IgD-negative memory B cell (primary cell): Measurements from ENCODE around the gene KCTD18. TPM values are rescaled to one million over a fixed set of nuclear protein-coding genes. Genes with fewer than 3 reads are reported as not detected.
A peak's percentile ranks its signal among the peaks of the same experiment; 100 is the strongest.

Experiments
- H3K27ac Mint-ChIP-seq, 3 donors: one replicate each; pipeline ENCODE4 v1.8.0; 2020 to 2022; ENCODE audit warnings: mild to moderate bottlenecking in 3 of 3, mixed read lengths in 3 of 3, moderate library complexity in 1 of 3
- H3K27me3 Mint-ChIP-seq: one replicate; pipeline ENCODE4 v1.8.0; 2021; ENCODE audit warnings: mixed read lengths
- H3K36me3 Mint-ChIP-seq: one replicate; pipeline ENCODE4 v1.8.0; 2020; ENCODE audit warnings: mild to moderate bottlenecking, mixed read lengths
- H3K4me1 Mint-ChIP-seq, 3 donors: one replicate each; pipeline ENCODE4 v1.8.0; 2020 to 2022; ENCODE audit warnings: mixed read lengths in 3 of 3, mild to moderate bottlenecking in 1 of 3
- H3K4me3 Mint-ChIP-seq, 4 donors: one replicate each; pipeline ENCODE4 v1.8.0; 2020 to 2022; ENCODE audit warnings: mild to moderate bottlenecking in 4 of 4, mixed read lengths in 4 of 4, moderate library complexity in 3 of 4
- H3K9me3 Mint-ChIP-seq, 3 donors: one replicate each; pipeline ENCODE4 v1.8.0; 2020 to 2021; ENCODE audit warnings: mixed read lengths in 3 of 3, mild to moderate bottlenecking in 1 of 3
- polyA plus RNA-seq: library from polyadenylated mRNA; unstranded; fragments of 300-500 nt; fragmentation: Illumina TruSeq; gene quantifications from one replicate; pipeline ENCODE4 v1.2.3, GENCODE V29; 2021

The KCTD18 gene
- 22.2 TPM for polyA plus RNA-seq

DNA sequence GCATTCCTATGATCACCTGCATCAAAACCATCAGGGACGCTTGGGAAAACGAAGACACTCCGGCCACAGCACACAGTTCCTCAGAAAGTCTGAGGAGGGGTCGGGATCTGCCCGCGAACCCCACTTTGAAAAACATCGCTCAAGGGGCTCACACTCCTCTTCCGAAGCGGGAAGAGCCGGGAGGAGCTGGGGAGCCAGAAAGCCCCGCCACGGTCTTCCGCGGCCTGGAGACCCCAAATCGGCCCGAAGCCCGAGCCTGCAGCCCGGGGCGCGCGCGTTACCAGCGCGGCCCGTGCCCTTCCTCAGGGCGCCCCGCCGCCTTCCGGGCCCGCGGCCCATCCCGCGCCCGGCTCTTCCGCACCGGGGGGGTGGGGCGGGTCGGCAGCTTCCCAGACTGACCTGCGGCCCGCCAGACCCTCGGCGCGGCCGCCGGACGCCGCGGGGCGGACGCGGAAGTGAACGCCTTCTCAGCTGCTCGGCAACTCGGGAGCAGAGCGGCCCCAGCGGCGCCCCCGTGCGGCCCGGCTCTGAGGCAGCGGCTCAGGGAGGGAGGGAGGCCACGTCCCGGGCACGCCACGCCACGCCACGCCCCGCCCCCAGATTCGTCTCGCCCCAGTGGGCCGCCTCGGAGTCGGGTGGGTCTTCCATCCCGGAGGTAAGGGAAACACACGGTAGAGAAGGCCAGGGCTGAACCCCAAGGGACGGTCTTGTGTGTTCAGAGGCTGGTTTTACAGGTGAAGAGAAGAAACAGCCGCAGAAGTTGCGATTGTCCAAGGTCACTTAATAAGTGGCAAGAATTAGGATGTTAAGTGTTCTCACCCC, at the start of gene KCTD18:
Gene KCTD18, minus strand, starts transcription at position 457 of the 822 bp plus-strand sequence. CDS start 3,052 bp downstream, outside the sequence.
- H3K36me3 Mint-ChIP-seq = no peaks in the 10 kb centered on the region
- H3K27ac Mint-ChIP-seq = peak within 1 kb of the TSS; percentile 78 to 92 (median 88)
- H3K9me3 Mint-ChIP-seq = no peaks in the 10 kb centered on the region
- no peaks in the 10 kb centered on the region for H3K27me3 Mint-ChIP-seq
- H3K4me1 Mint-ChIP-seq = peaks cover 10 to 25% (median 24%) of the 10 kb centered on the region in 3 donors
- H3K4me3 Mint-ChIP-seq = peak within 1 kb of the TSS; percentile 88 to 96 (median 92)

DNA sequence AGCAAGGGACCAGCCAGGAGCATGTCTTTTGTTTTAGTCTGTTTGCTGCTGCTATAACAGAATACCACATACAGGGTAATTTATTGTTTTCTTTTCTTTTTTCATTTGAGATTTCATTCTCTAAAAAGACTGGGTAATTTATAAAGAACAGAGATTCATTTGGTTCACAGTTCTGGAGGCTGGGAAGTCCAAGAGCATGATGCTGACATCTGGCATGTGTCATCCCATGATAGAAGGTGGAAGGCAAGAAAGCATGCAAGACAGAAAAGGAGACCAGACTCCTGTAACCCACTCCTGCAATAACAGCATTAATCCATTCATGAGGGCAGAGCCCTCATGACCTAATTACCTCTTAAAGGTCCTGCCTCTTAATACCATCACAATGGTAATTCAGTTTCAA, 30.9 kb upstream of the KCTD18 start:
- H3K9me3 Mint-ChIP-seq = peaks cover 0 to 5% (median 0%) of the 10 kb centered on the region in 3 donors
- H3K4me3 Mint-ChIP-seq = no peak overlapping the region
- no peak overlapping the region for H3K27ac Mint-ChIP-seq
- no peaks in the 10 kb centered on the region for H3K27me3 Mint-ChIP-seq
- H3K36me3 Mint-ChIP-seq = peaks cover 3% of the 10 kb centered on the region
- no peaks in the 10 kb centered on the region for H3K4me1 Mint-ChIP-seq

DNA sequence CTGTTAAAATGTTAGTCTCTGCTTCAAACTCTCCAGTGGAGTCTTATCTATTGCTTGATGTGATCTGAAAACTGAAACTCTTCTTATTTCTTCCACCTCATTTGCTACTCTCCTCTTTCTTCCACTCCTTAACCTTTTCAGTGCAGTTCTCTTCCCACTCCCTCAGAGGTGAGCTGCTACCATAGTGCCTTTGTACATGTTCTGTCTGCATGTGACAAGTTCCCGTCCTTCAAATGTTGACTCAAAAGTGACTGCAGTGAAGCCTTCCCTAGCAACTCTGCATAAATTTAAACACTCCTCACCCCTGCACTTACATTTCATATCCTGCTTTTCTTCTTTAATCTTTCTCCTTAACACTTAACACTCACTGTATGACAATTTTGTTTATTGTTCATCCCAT, 28.3 kb upstream of the KCTD18 start:
- H3K9me3 Mint-ChIP-seq = peaks cover 0 to 5% (median 0%) of the 10 kb centered on the region in 3 donors
- no peak overlapping the region for H3K4me3 Mint-ChIP-seq
- no peaks in the 10 kb centered on the region for H3K4me1 Mint-ChIP-seq
- peaks cover 3% of the 10 kb centered on the region for H3K36me3 Mint-ChIP-seq
- H3K27ac Mint-ChIP-seq = no peak overlapping the region
- H3K27me3 Mint-ChIP-seq = no peaks in the 10 kb centered on the region

DNA sequence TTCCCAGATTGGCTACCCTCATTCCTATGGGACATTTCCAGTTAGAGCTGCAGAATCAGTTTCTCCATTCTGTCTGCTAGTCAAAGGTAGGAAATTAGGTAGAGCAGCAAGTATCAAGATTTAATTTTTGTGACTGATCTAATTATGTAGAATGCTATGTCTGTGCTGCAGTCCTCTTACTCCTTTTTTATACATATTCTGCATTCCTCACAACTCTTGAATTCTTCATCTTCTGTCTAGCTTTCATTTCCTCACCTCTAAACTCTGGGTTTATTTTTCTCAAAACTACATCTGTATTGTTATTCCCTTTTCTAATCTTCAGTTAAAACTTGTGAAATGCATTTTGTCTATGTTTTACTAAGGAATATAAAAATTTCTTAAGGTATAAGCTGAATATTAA, 24.7 kb upstream of the KCTD18 start:
- H3K9me3 Mint-ChIP-seq = no peaks in the 10 kb centered on the region
- no peaks in the 10 kb centered on the region for H3K27me3 Mint-ChIP-seq
- H3K27ac Mint-ChIP-seq = no peak overlapping the region

DNA sequence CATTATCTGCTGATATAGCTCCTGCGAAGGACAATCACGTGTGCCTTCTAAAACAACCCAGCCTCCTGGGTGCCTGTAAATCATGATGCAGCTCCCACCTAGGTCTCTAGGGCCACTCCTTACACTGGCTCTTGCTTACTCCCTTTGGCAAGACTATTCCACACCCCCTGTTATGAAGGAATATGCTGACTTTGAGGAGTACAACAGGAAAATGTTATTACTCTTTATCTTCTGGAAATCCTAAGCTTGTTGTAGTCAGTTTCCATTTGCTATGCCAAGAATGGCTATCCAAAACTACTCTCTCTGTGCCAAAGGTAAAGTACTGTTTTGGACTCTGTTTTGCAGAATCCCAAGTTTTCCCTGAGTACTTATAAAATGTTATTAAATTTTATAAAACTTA, 23.9 kb upstream of the KCTD18 start:
- H3K36me3 Mint-ChIP-seq = no peaks in the 10 kb centered on the region
- H3K27ac Mint-ChIP-seq = no peak overlapping the region
- no peaks in the 10 kb centered on the region for H3K9me3 Mint-ChIP-seq
- no peak overlapping the region for H3K4me3 Mint-ChIP-seq
- no peaks in the 10 kb centered on the region for H3K27me3 Mint-ChIP-seq
- H3K4me1 Mint-ChIP-seq = no peaks in the 10 kb centered on the region

More for the DNA sequence above, 24.7 kb upstream of the KCTD18 start:
- H3K36me3 Mint-ChIP-seq = no peaks in the 10 kb centered on the region
- H3K4me3 Mint-ChIP-seq = no peak overlapping the region
- H3K4me1 Mint-ChIP-seq = no peaks in the 10 kb centered on the region

DNA sequence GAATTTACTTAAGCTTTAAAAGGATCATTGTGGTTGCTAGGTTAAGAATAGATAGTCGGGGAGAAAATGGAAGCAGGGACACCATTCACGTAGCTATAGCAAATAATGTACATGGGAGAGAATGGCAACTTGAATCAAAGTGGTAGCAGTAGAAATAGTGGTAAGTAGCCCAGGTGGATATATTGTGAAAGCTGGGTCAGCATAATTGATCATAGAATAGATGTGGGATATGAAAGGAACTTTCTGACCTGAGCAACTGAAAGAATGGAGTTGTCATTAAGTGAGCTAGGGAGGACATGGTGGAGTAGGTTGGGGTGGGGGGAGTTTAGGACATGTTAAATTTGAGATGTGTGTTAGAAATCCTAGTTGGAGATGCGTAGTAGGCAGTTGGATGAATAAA, 18.4 kb upstream of the KCTD18 start:
- Mint-ChIP-seq H3K4me3 (peak overlapping the region in 1 of 4 donors; percentile 62), H3K4me1 (peaks cover 7 to 14% (median 9%) of the 10 kb centered on the region in 3 donors), H3K36me3 (no peaks in the 10 kb centered on the region), H3K27ac (no peak overlapping the region), H3K27me3 (no peaks in the 10 kb centered on the region), H3K9me3 (no peaks in the 10 kb centered on the region)

DNA sequence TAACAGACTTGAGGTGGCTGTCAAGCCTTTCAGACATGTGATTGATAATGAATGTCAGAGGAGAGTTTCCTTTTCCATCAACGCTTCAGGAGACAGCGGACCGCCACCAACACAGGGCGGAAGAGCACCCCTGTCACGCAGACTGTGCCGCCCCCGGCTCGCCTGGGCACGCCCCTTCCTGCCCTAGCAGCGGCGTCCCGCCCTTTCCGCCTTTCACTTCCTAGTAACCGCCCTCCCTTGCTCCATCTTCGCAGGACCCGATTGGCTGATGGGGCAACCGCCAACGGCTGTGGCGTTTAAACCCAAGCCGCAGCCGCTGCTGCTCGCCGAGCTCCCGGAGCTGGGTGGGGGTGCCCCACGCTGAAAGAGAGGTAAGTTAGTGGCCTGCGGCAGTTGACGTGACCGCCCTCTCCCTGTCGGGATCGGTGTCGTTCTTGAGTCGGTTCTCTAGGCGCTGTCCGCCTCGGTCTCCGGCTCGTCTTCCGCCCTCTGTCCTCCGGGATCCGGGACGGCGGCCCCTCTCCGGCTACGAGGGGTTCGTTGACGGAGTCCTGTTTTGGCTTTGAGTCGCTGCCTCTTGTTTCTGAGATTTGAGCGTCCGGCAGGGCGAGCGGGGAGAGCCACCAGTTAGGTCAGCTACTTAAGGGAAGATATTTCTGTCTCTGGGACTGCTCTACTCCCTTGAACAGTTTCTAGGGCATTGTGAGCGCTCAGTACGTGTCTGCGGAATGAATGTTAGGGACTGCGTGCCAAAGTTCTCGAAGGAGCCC, 16.2 kb upstream of the KCTD18 start, which contains the start of gene SGO2:
Gene SGO2, plus strand, starts transcription at position 326 of the 770 bp plus-strand sequence. CDS start 6,769 bp downstream, outside the sequence.
- Mint-ChIP-seq H3K9me3 (no peaks in the 10 kb centered on the region), H3K27me3 (no peaks in the 10 kb centered on the region)

DNA sequence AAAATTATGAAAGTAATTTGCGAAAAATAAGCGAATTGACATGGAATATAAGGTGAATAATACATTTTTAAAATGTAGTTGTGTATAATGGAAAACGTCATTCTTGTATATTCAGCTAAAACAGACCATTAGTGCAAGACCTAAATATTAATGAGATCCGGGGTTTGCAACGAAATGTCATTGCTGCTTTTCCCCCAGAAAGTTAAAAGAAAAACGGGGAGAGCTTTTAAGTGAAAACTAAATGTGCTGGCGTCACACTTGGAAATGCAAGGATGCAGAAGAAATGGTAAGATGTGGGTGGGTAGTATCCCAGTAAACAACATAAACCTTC, 15.6 kb upstream of the KCTD18 start:
- Mint-ChIP-seq H3K27me3 (no peaks in the 10 kb centered on the region), H3K36me3 (no peaks in the 10 kb centered on the region), H3K4me3 (peak overlapping the region; percentile 92 to 98 (median 96)), H3K9me3 (no peaks in the 10 kb centered on the region), H3K4me1 (peaks cover 7 to 14% (median 9%) of the 10 kb centered on the region in 3 donors), H3K27ac (peak overlapping the region in 2 of 3 donors; percentile 55 to 89)

More for the DNA sequence above, 16.2 kb upstream of the KCTD18 start, which contains the start of gene SGO2:
- peak within 1 kb of the TSS; percentile 92 to 98 (median 96) for H3K4me3 Mint-ChIP-seq
- peaks cover 7 to 14% (median 9%) of the 10 kb centered on the region in 3 donors for H3K4me1 Mint-ChIP-seq
- H3K27ac Mint-ChIP-seq = peak within 1 kb of the TSS; percentile 55 to 89 (median 68)
- no peaks in the 10 kb centered on the region for H3K36me3 Mint-ChIP-seq

DNA sequence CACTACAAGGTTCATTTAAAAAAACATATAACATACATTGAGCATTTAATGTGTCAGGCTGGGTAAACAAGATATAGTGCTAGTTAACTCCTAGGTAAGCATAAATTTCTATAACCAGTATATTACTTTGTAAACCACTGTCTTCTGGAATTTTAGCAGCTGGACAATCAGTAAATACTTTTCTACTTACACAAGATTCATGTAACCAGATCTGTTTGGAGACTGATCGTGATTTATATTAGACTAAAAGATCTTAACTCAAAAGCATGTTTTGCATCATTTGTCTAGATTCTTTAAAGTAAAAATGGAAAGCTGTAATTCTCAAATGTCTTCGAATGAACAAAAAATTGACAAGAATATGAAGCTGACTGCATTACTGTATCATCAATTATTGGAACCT, 15.2 kb upstream of the KCTD18 start:
- no peaks in the 10 kb centered on the region for H3K9me3 Mint-ChIP-seq
- peak overlapping the region in 1 of 4 donors; percentile 92 for H3K4me3 Mint-ChIP-seq
- H3K4me1 Mint-ChIP-seq = peaks cover 7 to 14% (median 9%) of the 10 kb centered on the region in 3 donors
- H3K27ac Mint-ChIP-seq = no peak overlapping the region
- H3K27me3 Mint-ChIP-seq = no peaks in the 10 kb centered on the region
- no peaks in the 10 kb centered on the region for H3K36me3 Mint-ChIP-seq

DNA sequence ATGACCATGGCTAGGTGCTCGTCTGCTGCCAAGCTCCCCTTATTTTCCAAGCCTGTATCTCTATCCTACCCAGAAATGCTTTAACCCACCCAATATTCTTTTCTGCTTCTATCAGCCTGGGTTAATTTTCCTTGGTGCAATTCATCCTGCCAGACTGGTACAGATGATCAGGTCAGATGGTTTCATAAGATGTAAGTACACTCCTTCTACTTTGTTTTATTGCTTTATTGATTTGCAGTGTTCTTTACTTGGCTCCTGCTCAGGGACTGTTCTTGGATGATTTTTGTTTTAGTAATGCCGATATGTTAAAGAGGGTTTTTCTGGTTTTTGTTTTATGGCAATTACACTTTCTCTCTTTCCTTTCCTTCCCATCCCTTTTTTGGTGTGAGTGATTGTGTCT, 13.7 kb upstream of the KCTD18 start:
- H3K27me3 Mint-ChIP-seq = no peaks in the 10 kb centered on the region
- H3K4me1 Mint-ChIP-seq = peaks cover 7 to 14% (median 9%) of the 10 kb centered on the region in 3 donors
- H3K4me3 Mint-ChIP-seq = peak overlapping the region in 1 of 4 donors; percentile 10
- H3K9me3 Mint-ChIP-seq = no peaks in the 10 kb centered on the region
- no peak overlapping the region for H3K27ac Mint-ChIP-seq
- H3K36me3 Mint-ChIP-seq = no peaks in the 10 kb centered on the region

DNA sequence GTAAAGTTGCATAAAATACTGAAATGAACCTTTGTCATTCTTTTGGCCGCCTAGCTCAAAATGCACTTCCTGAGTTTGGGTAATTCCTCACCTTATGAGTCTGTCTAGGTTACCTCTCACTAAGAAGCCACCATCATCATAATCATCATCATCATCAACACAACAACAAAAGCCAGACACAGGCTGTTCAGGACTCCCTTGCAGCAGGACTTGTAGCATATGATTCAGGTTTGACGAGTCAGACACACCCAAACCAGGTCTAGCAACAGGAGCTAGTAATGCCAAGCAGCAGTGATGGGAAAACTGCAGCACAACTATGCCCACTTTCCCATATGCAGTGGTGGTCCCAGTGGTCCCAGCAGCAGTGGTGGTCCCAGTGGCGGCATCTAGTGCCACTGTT, 13.3 kb upstream of the KCTD18 start:
- Mint-ChIP-seq H3K27me3 (no peaks in the 10 kb centered on the region), H3K36me3 (no peaks in the 10 kb centered on the region), H3K4me3 (peak overlapping the region in 1 of 4 donors; percentile 10), H3K9me3 (no peaks in the 10 kb centered on the region), H3K4me1 (peaks cover 7 to 14% (median 9%) of the 10 kb centered on the region in 3 donors), H3K27ac (no peak overlapping the region)

DNA sequence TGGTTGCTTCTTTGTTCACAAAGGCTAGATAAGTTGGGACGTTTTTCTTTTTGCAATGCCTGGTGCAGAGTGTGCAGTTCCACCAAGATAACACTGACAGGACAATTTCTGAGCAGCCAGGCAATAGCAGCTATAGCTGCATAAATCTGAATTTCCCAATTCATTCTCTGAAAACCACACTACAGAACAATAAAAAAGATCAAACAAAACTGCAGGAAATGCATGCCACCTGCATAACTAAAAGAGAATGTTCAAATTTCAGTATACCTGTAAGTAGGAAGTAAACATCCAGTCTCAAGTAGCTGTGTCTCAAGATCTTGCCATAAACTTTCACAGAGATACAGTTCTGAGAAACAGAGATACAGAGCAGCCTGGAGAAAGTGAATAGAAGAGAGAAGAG, 5.3 kb upstream of the KCTD18 start:
- Mint-ChIP-seq H3K4me3 (no peak overlapping the region), H3K9me3 (peaks cover 0 to 15% (median 0%) of the 10 kb centered on the region in 3 donors), H3K36me3 (no peaks in the 10 kb centered on the region), H3K27ac (no peak overlapping the region), H3K27me3 (peaks cover 5% of the 10 kb centered on the region), H3K4me1 (peaks cover 3 to 5% (median 4%) of the 10 kb centered on the region in 3 donors)

DNA sequence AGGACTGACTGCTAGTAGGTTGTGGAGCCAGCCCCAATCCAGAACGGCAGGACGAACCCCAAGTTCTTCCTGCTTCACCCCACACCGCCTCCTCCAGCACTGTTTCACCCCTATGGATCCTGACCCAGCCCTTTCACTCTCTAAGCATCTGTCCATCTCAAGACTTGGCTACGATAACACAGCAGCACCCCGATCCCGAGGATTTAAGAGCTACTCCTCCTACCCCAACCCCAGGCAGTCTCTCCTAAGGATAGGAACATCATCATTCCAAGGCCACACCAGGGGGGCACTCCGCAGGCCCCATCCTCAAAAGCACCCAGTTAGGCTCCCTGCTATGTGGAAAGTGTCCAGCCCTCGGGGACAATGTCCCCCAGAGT, 645 bp downstream of the KCTD18 start:
- H3K4me3 Mint-ChIP-seq = peak overlapping the region; percentile 85 to 96 (median 90)
- H3K27me3 Mint-ChIP-seq = no peaks in the 10 kb centered on the region
- peaks cover 10 to 27% (median 27%) of the 10 kb centered on the region in 3 donors for H3K4me1 Mint-ChIP-seq

DNA sequence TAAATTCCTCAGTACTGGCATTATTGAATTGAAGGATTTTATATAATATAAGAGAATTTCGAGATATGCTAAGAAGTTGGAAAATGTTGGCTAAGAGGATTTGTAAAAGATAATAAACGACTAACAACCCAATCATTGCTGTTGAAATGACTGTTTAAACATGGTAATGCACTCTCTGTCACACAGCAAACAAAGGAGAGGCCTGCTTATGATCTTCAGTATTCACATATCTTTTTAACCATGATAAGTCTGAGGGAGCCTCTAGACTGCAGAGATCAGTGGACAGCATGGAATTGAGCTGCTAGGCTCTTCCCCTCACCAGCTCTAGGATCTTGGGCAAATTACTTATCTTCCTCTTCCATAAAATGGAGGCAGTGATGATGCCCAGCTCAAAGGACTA, 2.7 kb downstream of the KCTD18 start:
- Mint-ChIP-seq H3K27ac (no peak overlapping the region), H3K4me1 (peaks cover 14 to 29% (median 27%) of the 10 kb centered on the region in 3 donors), H3K4me3 (peak overlapping the region in 1 of 4 donors; percentile 42), H3K9me3 (peaks cover 0 to 3% (median 3%) of the 10 kb centered on the region in 3 donors), H3K27me3 (no peaks in the 10 kb centered on the region), H3K36me3 (peaks cover 5% of the 10 kb centered on the region)

More for the DNA sequence above, 645 bp downstream of the KCTD18 start:
- Mint-ChIP-seq H3K9me3 (no peaks in the 10 kb centered on the region), H3K36me3 (peaks cover 3% of the 10 kb centered on the region), H3K27ac (peak overlapping the region; percentile 78 to 92 (median 88))

DNA sequence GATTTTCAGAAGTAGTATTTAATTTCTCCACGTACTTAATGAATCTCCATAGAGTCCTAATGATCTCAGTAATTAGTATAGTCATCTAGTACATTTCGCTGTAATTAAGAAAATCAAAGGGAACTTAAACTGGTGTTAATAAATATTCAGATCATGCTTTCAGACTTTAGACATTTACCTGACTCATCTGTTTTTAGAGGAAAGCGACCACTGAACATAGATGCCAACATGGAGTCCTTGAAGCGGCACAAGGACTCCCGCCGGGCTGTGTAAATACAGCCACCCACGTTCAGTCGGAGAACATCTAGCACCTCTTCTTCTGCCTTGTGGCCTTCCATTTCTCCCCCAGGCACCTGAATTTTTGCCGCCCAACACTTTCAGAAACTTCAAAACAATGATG, 3.2 kb downstream of the KCTD18 start:
- Mint-ChIP-seq H3K27ac (peak overlapping the region in 1 of 3 donors; percentile 56), H3K4me1 (peaks cover 14 to 29% (median 27%) of the 10 kb centered on the region in 3 donors), H3K27me3 (no peaks in the 10 kb centered on the region), H3K36me3 (peaks cover 5% of the 10 kb centered on the region), H3K9me3 (peaks cover 0 to 3% (median 3%) of the 10 kb centered on the region in 3 donors), H3K4me3 (peak overlapping the region in 1 of 4 donors; percentile 42)
